NCI-H510A treated with DMSO at 0.1 percent for 48 hours (cell line): ENCODE results near the gene ANKRD42.
A peak's percentile ranks its signal among the peaks of the same experiment; 100 is the strongest.
"Not testable (repeated sequence)": the region's sequence is repeated elsewhere in the genome, so short reads cannot be mapped to it uniquely, and the experiment has no call there.

ENCODE experiments used
- DNase-seq: peaks from one replicate; lab custom pipeline; 2025; lab: John Stamatoyannopoulos, UW

The ANKRD42 gene

DNA sequence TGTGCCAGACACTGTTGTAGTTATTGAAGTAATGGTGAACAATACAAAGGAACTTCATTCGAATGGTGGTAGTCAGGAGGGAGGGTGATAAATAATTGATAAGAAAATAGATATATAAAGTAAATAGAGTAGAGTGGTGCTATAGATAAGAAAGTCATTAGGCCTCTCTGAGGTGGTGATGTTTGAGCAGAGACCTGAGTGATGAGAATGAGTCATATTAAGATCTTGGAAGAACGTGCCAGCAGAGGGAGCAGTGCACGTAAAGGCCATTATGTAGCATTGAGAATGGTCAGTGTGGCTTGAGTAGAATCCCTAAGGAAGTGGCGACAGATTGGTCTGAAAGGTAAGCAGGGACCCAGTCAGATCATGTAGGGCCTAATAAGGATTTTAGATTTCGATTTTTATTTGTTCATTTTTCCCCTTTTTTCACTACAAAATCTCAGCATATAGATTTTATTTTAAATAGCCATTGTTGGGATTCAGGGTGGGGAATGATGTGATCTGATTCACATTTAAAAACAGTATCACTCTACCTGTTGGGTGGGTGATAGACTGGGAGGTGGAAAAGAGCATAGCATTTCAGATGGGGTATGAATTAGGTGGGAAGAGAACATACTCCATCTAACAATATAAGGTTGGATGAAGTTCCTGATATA is 47.9 kb downstream of the ANKRD42 start:
- peak; percentile 50 for DNase-seq

GRCh38 chr11:83249445-83249844 is 55.9 kb downstream of the ANKRD42 start:
- DNase-seq: no peak

DNA sequence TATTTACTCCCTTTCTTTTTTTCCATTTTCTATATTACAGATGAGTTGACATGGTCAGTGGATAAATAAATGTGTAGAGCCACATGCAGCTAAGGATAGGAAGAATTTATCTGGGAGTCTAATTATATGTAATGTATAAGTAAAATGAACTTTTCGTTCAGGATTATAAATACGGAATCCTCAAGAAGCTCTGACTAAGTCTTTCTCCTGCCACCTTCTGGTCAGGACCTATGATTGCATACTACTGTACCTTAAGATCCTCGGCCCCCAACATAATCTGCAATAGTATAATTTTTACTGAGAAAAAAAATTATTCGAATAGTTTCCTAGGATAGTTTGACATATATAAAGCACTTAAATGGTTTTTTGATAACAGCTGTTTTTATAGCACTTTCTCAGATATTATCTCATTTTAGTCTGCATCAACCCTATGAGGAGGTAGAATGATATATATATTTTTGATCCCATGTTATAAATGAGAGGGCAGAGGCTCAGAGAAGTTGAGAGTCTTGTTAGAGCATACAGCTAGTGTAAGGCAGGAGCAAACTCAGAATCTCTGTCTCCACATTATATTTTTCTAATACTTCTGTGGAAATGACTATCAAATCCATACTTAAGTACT is 56.6 kb downstream of the ANKRD42 start:
- DNase-seq: peak; percentile 56

- no peak for DNase-seq
These were observed 58.8 kb downstream of the ANKRD42 start for GRCh38 chr11:83252266-83252665.

GRCh38 chr11:83252941-83253340 is 59.4 kb downstream of the ANKRD42 start:
- no peak for DNase-seq

- DNase-seq: no peak
These were observed 61.9 kb downstream of the ANKRD42 start for GRCh38 chr11:83255366-83255765.

DNA sequence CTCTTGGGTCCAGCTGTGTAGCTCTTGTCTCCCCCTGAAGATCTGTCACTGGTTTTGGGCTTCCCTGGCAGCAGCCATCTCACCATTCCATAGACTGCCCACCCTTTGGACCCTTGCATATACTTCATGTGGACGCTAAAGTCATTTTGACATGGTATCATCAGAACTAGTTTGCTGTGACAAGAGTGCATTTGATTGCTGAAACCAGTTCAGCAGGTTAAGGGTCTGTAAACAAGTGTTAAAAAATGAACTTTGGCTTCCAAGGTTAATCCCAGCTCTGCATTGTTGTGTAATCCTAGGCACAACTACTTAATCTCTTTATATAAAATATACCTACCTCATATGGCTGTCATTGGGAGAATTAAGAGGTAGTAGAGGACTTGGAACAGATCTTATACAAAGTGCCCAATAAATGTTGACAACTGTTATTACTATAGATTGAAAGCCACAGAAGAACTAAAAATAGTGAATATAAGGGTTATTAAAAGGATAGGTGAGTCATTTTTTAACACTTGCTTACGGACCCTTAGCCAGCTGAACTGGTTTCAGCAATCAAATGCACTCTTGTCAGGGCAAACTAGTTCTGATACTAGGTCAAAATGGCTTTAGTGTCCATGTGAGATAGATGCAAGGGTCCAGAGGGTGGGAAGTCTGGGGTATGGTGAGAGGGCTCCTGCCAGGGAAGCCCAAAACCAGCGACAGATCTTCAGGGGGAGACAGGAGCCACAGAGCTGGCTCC is 63.3 kb downstream of the ANKRD42 start:
- no peak for DNase-seq

GRCh38 chr11:83257761-83258168 is 64.3 kb downstream of the ANKRD42 start:
- DNase-seq: no peak

DNA sequence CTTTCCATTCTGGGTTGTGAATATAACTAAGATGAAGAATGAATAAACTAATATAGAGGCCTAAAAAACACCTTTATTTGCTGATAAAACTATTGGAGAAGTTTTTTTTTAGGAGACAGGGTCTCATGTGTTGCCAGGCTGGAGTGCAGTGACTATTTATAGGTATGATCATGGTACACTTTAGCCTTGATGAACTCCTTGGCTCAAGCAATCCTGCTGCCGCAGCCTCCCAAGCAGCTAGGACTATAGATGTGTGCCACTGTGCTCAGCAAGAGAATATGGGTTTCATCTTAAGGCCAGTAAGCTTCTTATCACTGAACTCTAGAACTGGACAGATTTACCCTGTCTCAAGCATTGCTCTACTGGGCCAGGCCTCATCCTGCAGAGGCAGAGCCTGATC is 66.0 kb downstream of the ANKRD42 start:
- no peak for DNase-seq

- no peak for DNase-seq
These were observed 71.8 kb downstream of the ANKRD42 start for GRCh38 chr11:83265331-83265730.

DNA sequence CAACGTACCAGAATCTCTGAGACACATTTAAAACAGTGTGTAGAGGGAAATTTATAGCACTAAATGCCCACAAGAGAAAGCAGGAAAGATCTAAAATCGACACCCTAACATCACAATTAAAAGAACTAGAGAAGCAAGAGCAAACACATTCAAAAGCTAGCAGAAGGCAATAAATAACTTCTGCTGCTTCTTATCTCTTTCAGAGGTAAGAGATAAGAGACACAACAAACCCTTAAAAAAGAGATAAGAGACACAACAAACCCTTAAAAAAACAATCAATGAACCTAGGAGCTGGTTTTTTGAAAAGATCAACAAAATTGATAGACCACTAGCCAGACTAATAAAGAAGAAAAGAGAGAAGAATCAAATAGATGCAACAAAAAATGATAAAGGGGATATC is 75.6 kb downstream of the ANKRD42 start:
- not testable (repeated sequence) for DNase-seq

DNA sequence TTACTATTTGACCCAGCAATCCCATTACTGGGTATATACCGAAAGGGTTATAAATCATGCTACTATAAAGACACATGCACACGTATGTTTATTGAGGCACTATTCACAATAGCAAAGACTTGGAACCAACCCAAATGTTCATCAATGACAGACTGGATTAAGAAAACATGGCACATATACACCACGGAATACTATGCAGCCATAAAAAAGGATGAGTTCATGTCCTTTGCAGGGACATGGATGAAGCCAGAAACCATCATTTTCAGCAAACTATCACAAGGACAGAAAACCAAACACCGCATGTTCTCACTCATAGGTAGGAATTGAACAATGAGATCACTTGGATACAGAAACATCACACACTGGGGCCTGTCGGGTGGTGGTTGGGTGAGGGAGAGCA is 78.2 kb downstream of the ANKRD42 start:
- not testable (repeated sequence) for DNase-seq

GRCh38 chr11:83272627-83273026 is 79.1 kb downstream of the ANKRD42 start:
- DNase-seq: no peak

GRCh38 chr11:83275888-83276641 is 82.6 kb downstream of the ANKRD42 start:
- no peak for DNase-seq

GRCh38 chr11:83278351-83278750 is 84.8 kb downstream of the ANKRD42 start:
- DNase-seq: no peak

- DNase-seq: no peak
These were observed 86.7 kb downstream of the ANKRD42 start for GRCh38 chr11:83280256-83280655.

GRCh38 chr11:83282084-83282716 is 88.7 kb downstream of the ANKRD42 start:
- no peak for DNase-seq

GRCh38 chr11:83284501-83285150 is 91.1 kb downstream of the ANKRD42 start:
- DNase-seq: no peak

GRCh38 chr11:83285151-83285770 is 91.7 kb downstream of the ANKRD42 start:
- no peak for DNase-seq

- DNase-seq: peak; percentile 91
These were observed 92.4 kb downstream of the ANKRD42 start, which contains the start of gene CCDC90B for GRCh38 chr11:83285771-83286528. TSS of gene CCDC90B (minus strand) at chr11:83286367. CDS start at chr11:83285972, 395 bp downstream.
